Parathyroid adenoma (tissue), 2 donors: Measurements from ENCODE around the gene PRR20G.
"Not testable (repeated sequence)": the region's sequence is repeated elsewhere in the genome, so short reads cannot be mapped to it uniquely, and the experiment has no call there.

ENCODE experiments used
- H2AFZ ChIP-seq: fragments of 300-600 bp; sonication (generic); one replicate; pipeline ENCODE4 v1.7.0; 2017; ENCODE audit warnings: antibody characterized with exemption, mild to moderate bottlenecking
- H3K27ac ChIP-seq: fragments of 300-600 bp; sonication (generic); one replicate; pipeline ENCODE4 v1.7.0; 2017
- H3K27me3 ChIP-seq: fragments of 300-600 bp; sonication (generic); one replicate; pipeline ENCODE4 v1.7.0; 2017; ENCODE audit warnings: low read length; ENCODE audit not compliant: control insufficient read depth, insufficient read depth
- H3K36me3 ChIP-seq: fragments of 300-600 bp; sonication (generic); one replicate; pipeline ENCODE4 v1.7.0; 2017; ENCODE audit warnings: low read length; ENCODE audit not compliant: control insufficient read depth, insufficient read depth
- H3K4me1 ChIP-seq: fragments of 300-600 bp; sonication (generic); one replicate; pipeline ENCODE4 v1.7.0; 2017; ENCODE audit warnings: control low read depth
- H3K4me2 ChIP-seq: fragments of 300-600 bp; sonication (generic); one replicate; pipeline ENCODE4 v1.7.0; 2017; ENCODE audit warnings: low read length
- H3K4me3 ChIP-seq: fragments of 300-600 bp; sonication (generic); one replicate; pipeline ENCODE4 v1.7.0; 2017; ENCODE audit warnings: low read depth, low read length
- H3K79me2 ChIP-seq: fragments of 300-600 bp; sonication (generic); one replicate; pipeline ENCODE4 v1.7.0; 2017; ENCODE audit warnings: control low read depth
- H3K9ac ChIP-seq: fragments of 300-600 bp; sonication (generic); one replicate; pipeline ENCODE4 v1.7.0; 2017; ENCODE audit warnings: mild to moderate bottlenecking
- H3K9me3 ChIP-seq: fragments of 300-600 bp; sonication (generic); one replicate; pipeline ENCODE4 v1.7.0; 2017; ENCODE audit warnings: low read length; ENCODE audit not compliant: control insufficient read depth
- CTCF ChIP-seq: fragments of 300-600 bp; sonication (generic); IDR thresholded peaks from one replicate; pipeline ENCODE4 v1.7.0; 2017; ENCODE audit warnings: antibody characterized with exemption, mild to moderate bottlenecking
- donor health status: primary hyperparathyroidism.

The PRR20G gene

GRCh38 chr3:127312818-127313217 lies 25.0 kb upstream of the PRR20G start:
- H3K9ac ChIP-seq: no peak overlapping the region
- no peak overlapping the region for H3K4me2 ChIP-seq
- no peak overlapping the region for H3K4me3 ChIP-seq
- H3K4me1 ChIP-seq: no peaks in the 10 kb centered on the region
- H3K9me3 ChIP-seq: no peaks in the 10 kb centered on the region
- no peaks in the 10 kb centered on the region for H3K36me3 ChIP-seq
- no peak for TF ChIP-seq CTCF
- H3K79me2 ChIP-seq: no peaks in the 10 kb centered on the region
- no peak overlapping the region for H3K27ac ChIP-seq
- no peaks in the 10 kb centered on the region for H3K27me3 ChIP-seq
- H2AFZ ChIP-seq: no peak overlapping the region

GRCh38 chr3:127308821-127309220 lies 21.0 kb upstream of the PRR20G start:
- H3K27ac ChIP-seq, H3K79me2 ChIP-seq, H3K4me1 ChIP-seq, H3K4me3 ChIP-seq, H3K27me3 ChIP-seq, H3K9me3 ChIP-seq, H3K9ac ChIP-seq, H3K4me2 ChIP-seq, H3K36me3 ChIP-seq, H2AFZ ChIP-seq: not testable (repeated sequence)

- Histone ChIP-seq H3K36me3 (no peaks in the 10 kb centered on the region), H3K4me3 (no peak overlapping the region), H3K79me2 (no peaks in the 10 kb centered on the region), H2AFZ (no peak overlapping the region), H3K4me1 (no peaks in the 10 kb centered on the region), H3K27me3 (no peaks in the 10 kb centered on the region), H3K27ac (no peak overlapping the region), H3K9ac (no peak overlapping the region), H3K4me2 (no peak overlapping the region), H3K9me3 (no peaks in the 10 kb centered on the region)
- TF ChIP-seq CTCF: no peak
These were observed 20.1 kb upstream of the PRR20G start for GRCh38 chr3:127307916-127308315.

- no peaks in the 10 kb centered on the region for H3K4me1 ChIP-seq
- H3K36me3 ChIP-seq: no peaks in the 10 kb centered on the region
- H3K27ac ChIP-seq: no peak overlapping the region
These were observed 19.4 kb upstream of the PRR20G start for GRCh38 chr3:127307112-127307835.

More at GRCh38 chr3:127307112-127307835, 19.4 kb upstream of the PRR20G start:
- H3K79me2 ChIP-seq: no peaks in the 10 kb centered on the region
- no peak overlapping the region for H2AFZ ChIP-seq
- no peak overlapping the region for H3K9ac ChIP-seq
- no peak for TF ChIP-seq CTCF
- no peaks in the 10 kb centered on the region for H3K9me3 ChIP-seq
- no peak overlapping the region for H3K4me2 ChIP-seq
- no peaks in the 10 kb centered on the region for H3K27me3 ChIP-seq
- no peak overlapping the region for H3K4me3 ChIP-seq
